HEK293 (cell line): ENCODE measurements around the gene MYOZ3.
A peak's percentile ranks its signal among the peaks of the same experiment; 100 is the strongest.

Experiments used
- CTCF ChIA-PET: fragments of 350-600 bp; formaldehyde crosslinking; extraction: SDS; loops from one replicate; lab custom pipeline; 2021; ENCODE audit warnings: antibody characterized with exemption; lab: Yijun Ruan, JAX
- POLR2A ChIA-PET: fragments of 300-600 bp; formaldehyde crosslinking; extraction: SDS; loops from one replicate; lab custom pipeline; 2020; ENCODE audit warnings: antibody characterized with exemption, inconsistent platforms; lab: Yijun Ruan, JAX
- H3K27ac ChIP-seq: fragments of 200-500 bp; sonication (Bioruptor generic); 2 replicates; pipeline ENCODE4 v1.5.1; 2014; ENCODE audit warnings: low read depth, low read length, control low read depth, inconsistent platforms; ENCODE audit errors: extremely low read depth
- H3K36me3 ChIP-seq, 2 experiments: fragments of 200-500 bp in 1 of 2; sonication (Bioruptor generic) in 1 of 2; 1 replicate in 1 of 2; 2 replicates in 1 of 2; pipeline ENCODE4 v1.5.1; 2014 to 2017; ENCODE audit warnings: inconsistent platforms in 2 of 2, low read length in 2 of 2; ENCODE audit not compliant: control insufficient read depth in 2 of 2, insufficient read depth in 1 of 2
- H3K4me1 ChIP-seq: fragments of 200-500 bp; sonication (Bioruptor generic); 2 replicates; pipeline ENCODE4 v1.5.1; 2014; ENCODE audit warnings: mild to moderate bottlenecking, low read length, inconsistent platforms; ENCODE audit not compliant: control insufficient read depth, insufficient read depth
- H3K4me3 ChIP-seq: 2 replicates; pipeline ENCODE4 v1.5.1; 2011; ENCODE audit warnings: low read depth, mild to moderate bottlenecking, control low read depth, low read length, moderate library complexity
- H3K9me3 ChIP-seq: fragments of 200-500 bp; sonication (Bioruptor generic); 2 replicates; pipeline ENCODE4 v1.5.1; 2014; ENCODE audit warnings: low read depth, low read length, inconsistent platforms; ENCODE audit not compliant: control insufficient read depth, insufficient read depth
- GFI1B ChIP-seq: fragments of 450-650 bp; formaldehyde crosslinking; IDR thresholded peaks from 2 replicates; pipeline ENCODE4 v1.5.1; 2016; ENCODE audit warnings: missing biosample characterization, missing genetic modification characterization
- GLIS2 ChIP-seq: fragments of 450-650 bp; formaldehyde crosslinking; IDR thresholded peaks from 2 replicates; pipeline ENCODE4 v1.5.1; 2016; ENCODE audit warnings: missing biosample characterization, missing genetic modification characterization
- SCRT1 ChIP-seq: fragments of 450-650 bp; formaldehyde crosslinking; IDR thresholded peaks from 2 replicates; pipeline ENCODE4 v1.5.1; 2016; ENCODE audit warnings: missing biosample characterization, missing genetic modification characterization, borderline replicate concordance
- SCRT2 ChIP-seq: fragments of 450-650 bp; formaldehyde crosslinking; IDR thresholded peaks from 2 replicates; pipeline ENCODE4 v1.5.1; 2016; ENCODE audit warnings: missing biosample characterization, missing genetic modification characterization
- ZBTB20 ChIP-seq: fragments of 450-650 bp; formaldehyde crosslinking; IDR thresholded peaks from 2 replicates; pipeline ENCODE4 v1.5.1; 2016; ENCODE audit warnings: missing biosample characterization, missing genetic modification characterization
- ZBTB26 ChIP-seq: fragments of 450-650 bp; formaldehyde crosslinking; optimal IDR thresholded peaks from 2 replicates; pipeline ENCODE3; 2016; ENCODE audit warnings: missing biosample characterization, mild to moderate bottlenecking, missing genetic modification characterization
- ZIC2 ChIP-seq: fragments of 450-650 bp; formaldehyde crosslinking; IDR thresholded peaks from 2 replicates; pipeline ENCODE4 v1.5.1; 2016; ENCODE audit warnings: missing biosample characterization, missing genetic modification characterization
- ZNF133 ChIP-seq: fragments of 450-650 bp; formaldehyde crosslinking; IDR thresholded peaks from 2 replicates; pipeline ENCODE4 v1.5.1; 2016; ENCODE audit warnings: missing biosample characterization, missing genetic modification characterization
- ZNF274 ChIP-seq, 2 experiments: fragments of 200-500 bp in 1 of 2; fragments of 450-650 bp in 1 of 2; sonication (Bioruptor generic) in 1 of 2; formaldehyde crosslinking in 1 of 2; IDR thresholded peaks; 2 replicates each; pipeline versions ENCODE4 v1.5.1 to v1.6.1; 2014 to 2016; ENCODE audit warnings: borderline replicate concordance in 1 of 2, inconsistent platforms in 1 of 2, low read length in 1 of 2, missing biosample characterization in 1 of 2, missing genetic modification characterization in 1 of 2
- ZNF335 ChIP-seq: fragments of 450-650 bp; formaldehyde crosslinking; conservative IDR thresholded peaks from 2 replicates; pipeline ENCODE4 v1.5.1; 2016; ENCODE audit warnings: missing biosample characterization, missing genetic modification characterization
- ZNF423 ChIP-seq: fragments of 450-650 bp; formaldehyde crosslinking; IDR thresholded peaks from 2 replicates; pipeline ENCODE4 v1.5.1; 2016; ENCODE audit warnings: missing biosample characterization, missing genetic modification characterization
- ZNF433 ChIP-seq: fragments of 450-650 bp; formaldehyde crosslinking; IDR thresholded peaks from 2 replicates; pipeline ENCODE4 v1.5.1; 2016; ENCODE audit warnings: missing biosample characterization, missing genetic modification characterization, low read depth
- ZNF600 ChIP-seq: fragments of 450-650 bp; formaldehyde crosslinking; IDR thresholded peaks from 2 replicates; pipeline ENCODE4 v1.5.1; 2016; ENCODE audit warnings: missing biosample characterization, missing genetic modification characterization
- ZNF624 ChIP-seq: fragments of 450-650 bp; formaldehyde crosslinking; IDR thresholded peaks from 2 replicates; pipeline ENCODE4 v1.5.1; 2017; ENCODE audit warnings: missing biosample characterization, missing genetic modification characterization
- ZNF843 ChIP-seq: fragments of 450-650 bp; formaldehyde crosslinking; IDR thresholded peaks from 2 replicates; pipeline ENCODE4 v1.5.1; 2016; ENCODE audit warnings: missing biosample characterization, missing genetic modification characterization
- TF ChIP-seq, protein P1 (sequence below): fragments of 450-650 bp; formaldehyde crosslinking; IDR thresholded peaks from 2 replicates; pipeline ENCODE4 v1.5.1; 2016; ENCODE audit warnings: missing biosample characterization, missing genetic modification characterization, borderline replicate concordance
- TF ChIP-seq, protein P2 (sequence below): fragments of 450-650 bp; formaldehyde crosslinking; IDR thresholded peaks from 2 replicates; pipeline ENCODE4 v1.5.1; 2017; ENCODE audit warnings: missing biosample characterization, missing genetic modification characterization

Gene MYOZ3

GRCh38 chr5:150651924-150652671 is 9.0 kb upstream of the MYOZ3 start:
- no peak overlapping the region for H3K27ac ChIP-seq
- TF ChIP-seq ZNF133 (tag by site-specific recombination) (no peak), ZNF433 (tag by site-specific recombination) (no peak), ZNF335 (tag by site-specific recombination) (0 out of 2 replicates have a peak, but pooled peaks have one; percentile 45), GLIS2 (peak; percentile 39; the same call in 1 of the 2 replicates), ZIC2 (tag by site-specific recombination) (peak; percentile 22; the same call in 1 of the 2 replicates), GFI1B (tag by site-specific recombination) (no peak), ZNF600 (tag by site-specific recombination) (peak; percentile 79), ZBTB26 (tag by site-specific recombination) (no peak)
- H3K36me3 ChIP-seq: no peaks in the 10 kb centered on the region
- POLR2A ChIA-PET: interaction anchor here (0.6 to 1.4 kb wide), 2 partner anchors 10 to 25 kb away, joined by 3 to 5 read pairs; no protein-coding TSS in a partner anchor
- CTCF ChIA-PET: interaction anchor here (0.9 to 9.2 kb wide), 7 partner anchors 8 to 92 kb away, joined by 3 to 161 read pairs (median 4); no protein-coding TSS in a partner anchor
- no peaks in the 10 kb centered on the region for H3K4me1 ChIP-seq
- no peak overlapping the region for H3K4me3 ChIP-seq
- H3K9me3 ChIP-seq: no peaks in the 10 kb centered on the region

DNA sequence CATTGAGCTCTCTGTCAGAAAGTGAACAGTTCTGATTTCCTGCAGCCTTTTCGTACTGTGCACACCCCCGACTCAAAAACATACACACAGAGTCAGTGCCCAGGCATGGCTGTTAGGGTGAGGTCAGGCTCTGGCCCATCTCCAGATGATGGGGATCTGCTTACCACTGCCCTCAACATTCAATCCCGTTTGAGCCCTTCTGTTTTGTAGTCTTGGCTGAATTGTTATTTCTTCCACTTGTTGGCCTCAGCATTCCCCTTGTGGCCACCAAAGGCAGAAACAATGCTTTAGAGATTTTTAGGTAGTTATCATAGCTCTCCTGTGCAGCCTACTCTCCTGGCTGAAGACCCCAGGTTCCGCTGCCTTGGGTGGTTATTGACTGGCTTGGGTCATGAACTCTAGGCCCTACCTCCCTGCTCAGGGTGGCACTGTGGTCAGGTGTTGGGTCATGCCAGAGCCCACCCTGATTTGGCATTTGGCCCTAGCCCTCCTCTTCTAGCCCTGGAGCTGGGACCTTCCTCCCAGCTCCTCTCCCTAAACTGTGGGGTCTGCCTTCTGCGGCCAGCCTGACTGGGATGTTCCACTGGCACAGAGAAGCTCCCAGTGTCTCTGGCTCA is 7.8 kb upstream of the MYOZ3 start:
- ChIA-PET CTCF (interaction anchor here (0.6 to 9.2 kb wide), 19 partner anchors 9 to 194 kb away, joined by 3 to 161 read pairs (median 4); partner anchors contain the start of genes RBM22 and SYNPO), POLR2A (interaction anchor here (0.6 to 1.6 kb wide), 7 partner anchors 10 to 93 kb away, joined by 3 to 6 read pairs (median 4); partner anchors contain the start of gene RBM22)
- Histone ChIP-seq H3K4me3 (no peak overlapping the region), H3K27ac (no peak overlapping the region), H3K4me1 (no peaks in the 10 kb centered on the region), H3K36me3 (no peaks in the 10 kb centered on the region), H3K9me3 (no peaks in the 10 kb centered on the region)
- TF ChIP-seq SCRT1 (tag by site-specific recombination) (0 out of 2 replicates have a peak, but pooled peaks have one; percentile 18), ZNF423 (tag by site-specific recombination) (no peak), ZNF624 (tag by site-specific recombination) (no peak), SCRT2 (peak; percentile 71)

DNA sequence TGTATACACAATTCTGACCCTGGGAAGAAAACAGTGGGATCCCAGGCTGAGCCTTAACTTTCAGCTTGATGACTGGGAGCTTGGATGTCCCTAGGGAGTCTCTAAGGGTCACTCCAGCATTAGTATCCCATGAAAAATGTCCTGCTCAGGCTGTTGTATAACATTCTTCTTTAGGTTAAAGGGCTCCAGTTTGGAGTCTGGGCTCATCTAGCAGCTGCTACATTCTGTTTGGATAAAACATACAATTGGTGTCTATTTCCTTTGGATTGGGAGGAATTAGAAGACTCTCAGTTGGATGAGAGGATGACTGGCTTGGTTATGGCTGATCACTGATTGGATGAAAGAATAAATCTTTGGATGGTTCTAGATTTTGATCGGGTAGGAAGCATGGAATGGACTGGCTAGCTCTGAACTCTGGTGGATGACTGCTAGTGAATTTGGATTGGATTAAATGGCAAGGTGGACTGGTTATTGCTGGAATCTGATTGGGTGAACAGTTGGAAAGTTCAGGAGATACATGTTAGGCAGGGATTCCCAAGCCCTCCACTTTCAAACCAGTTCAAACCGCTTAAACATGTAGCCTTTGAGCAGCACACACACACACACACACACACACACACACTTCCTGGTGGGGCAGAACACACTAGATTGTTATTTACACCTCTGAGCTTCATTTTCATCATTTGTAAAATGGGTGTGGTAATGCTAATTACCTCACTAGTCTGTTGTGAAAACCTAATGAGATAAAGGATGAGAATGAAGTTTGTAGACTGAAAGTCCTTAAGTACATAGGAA is 7.1 kb upstream of the MYOZ3 start:
- H3K36me3 ChIP-seq: no peaks in the 10 kb centered on the region
- ChIA-PET POLR2A (interaction anchor here (0.7 to 1.6 kb wide), 6 partner anchors 11 to 94 kb away, joined by 3 to 5 read pairs (median 4); partner anchors contain the start of gene RBM22), CTCF (interaction anchor here (0.6 to 9.2 kb wide), 18 partner anchors 10 to 193 kb away, joined by 3 to 161 read pairs (median 4); partner anchors contain the start of genes RBM22 and SYNPO)
- H3K9me3 ChIP-seq: no peaks in the 10 kb centered on the region
- TF ChIP-seq, protein P1, sequence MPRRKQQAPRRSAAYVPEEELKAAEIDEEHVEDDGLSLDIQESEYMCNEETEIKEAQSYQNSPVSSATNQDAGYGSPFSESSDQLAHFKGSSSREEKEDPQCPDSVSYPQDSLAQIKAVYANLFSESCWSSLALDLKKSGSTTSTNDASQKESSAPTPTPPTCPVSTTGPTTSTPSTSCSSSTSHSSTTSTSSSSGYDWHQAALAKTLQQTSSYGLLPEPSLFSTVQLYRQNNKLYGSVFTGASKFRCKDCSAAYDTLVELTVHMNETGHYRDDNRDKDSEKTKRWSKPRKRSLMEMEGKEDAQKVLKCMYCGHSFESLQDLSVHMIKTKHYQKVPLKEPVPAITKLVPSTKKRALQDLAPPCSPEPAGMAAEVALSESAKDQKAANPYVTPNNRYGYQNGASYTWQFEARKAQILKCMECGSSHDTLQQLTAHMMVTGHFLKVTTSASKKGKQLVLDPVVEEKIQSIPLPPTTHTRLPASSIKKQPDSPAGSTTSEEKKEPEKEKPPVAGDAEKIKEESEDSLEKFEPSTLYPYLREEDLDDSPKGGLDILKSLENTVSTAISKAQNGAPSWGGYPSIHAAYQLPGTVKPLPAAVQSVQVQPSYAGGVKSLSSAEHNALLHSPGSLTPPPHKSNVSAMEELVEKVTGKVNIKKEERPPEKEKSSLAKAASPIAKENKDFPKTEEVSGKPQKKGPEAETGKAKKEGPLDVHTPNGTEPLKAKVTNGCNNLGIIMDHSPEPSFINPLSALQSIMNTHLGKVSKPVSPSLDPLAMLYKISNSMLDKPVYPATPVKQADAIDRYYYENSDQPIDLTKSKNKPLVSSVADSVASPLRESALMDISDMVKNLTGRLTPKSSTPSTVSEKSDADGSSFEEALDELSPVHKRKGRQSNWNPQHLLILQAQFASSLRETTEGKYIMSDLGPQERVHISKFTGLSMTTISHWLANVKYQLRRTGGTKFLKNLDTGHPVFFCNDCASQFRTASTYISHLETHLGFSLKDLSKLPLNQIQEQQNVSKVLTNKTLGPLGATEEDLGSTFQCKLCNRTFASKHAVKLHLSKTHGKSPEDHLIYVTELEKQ (tag by site-specific recombination): no peak
- no peak for TF ChIP-seq ZNF843 (tag by site-specific recombination)
- no peak for TF ChIP-seq ZNF274 (IDR thresholded peaks at IDR 0.05; ENCODE audit: low read length)
- no peak for TF ChIP-seq ZNF274 (tag by site-specific recombination; IDR thresholded peaks at IDR 0.05; ENCODE audit: borderline replicate concordance)
- no peak for TF ChIP-seq ZBTB20 (tag by site-specific recombination)
- TF ChIP-seq, protein P2, sequence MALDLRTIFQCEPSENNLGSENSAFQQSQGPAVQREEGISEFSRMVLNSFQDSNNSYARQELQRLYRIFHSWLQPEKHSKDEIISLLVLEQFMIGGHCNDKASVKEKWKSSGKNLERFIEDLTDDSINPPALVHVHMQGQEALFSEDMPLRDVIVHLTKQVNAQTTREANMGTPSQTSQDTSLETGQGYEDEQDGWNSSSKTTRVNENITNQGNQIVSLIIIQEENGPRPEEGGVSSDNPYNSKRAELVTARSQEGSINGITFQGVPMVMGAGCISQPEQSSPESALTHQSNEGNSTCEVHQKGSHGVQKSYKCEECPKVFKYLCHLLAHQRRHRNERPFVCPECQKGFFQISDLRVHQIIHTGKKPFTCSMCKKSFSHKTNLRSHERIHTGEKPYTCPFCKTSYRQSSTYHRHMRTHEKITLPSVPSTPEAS (tag by site-specific recombination): peak; percentile 60; the same call in 1 of the 2 replicates
- TF ChIP-seq, all 188 proteins: peak for 1
- no peaks in the 10 kb centered on the region for H3K4me1 ChIP-seq
- H3K4me3 ChIP-seq: no peak overlapping the region
- H3K27ac ChIP-seq: no peak overlapping the region
